ENCODE data around the gene SCN8A. TPM values are rescaled to one million over a fixed set of nuclear protein-coding genes. Genes with fewer than 3 reads are reported as not detected.

Gene SCN8A
- total RNA-seq, 1 donor from 2014 or later = 1.3 TPM

- Histone ChIP-seq H3K4me3 (ENCODE audit: low read depth, low read length) (no peak overlapping the region), H3K36me3 (ENCODE audit: control insufficient read depth, insufficient read depth, low read length) (no peaks in the 10 kb centered on the region), H3K27me3 (ENCODE audit: control insufficient read depth, insufficient read depth, low read length) (no peaks in the 10 kb centered on the region)
- no peak for DNase-seq (ENCODE audit: low read depth)
- no peak for TF ChIP-seq CTCF (IDR thresholded peaks at IDR 0.05; ENCODE audit: insufficient read depth, low read length, poor library complexity, severe bottlenecking)
Observed at GRCh38 chr12:51579321-51579850, 11.6 kb upstream of the SCN8A start.

- Histone ChIP-seq H3K27me3 (ENCODE audit: control insufficient read depth, insufficient read depth, low read length) (peaks cover 11% of the 10 kb centered on the region), H3K36me3 (ENCODE audit: control insufficient read depth, insufficient read depth, low read length) (no peaks in the 10 kb centered on the region), H3K4me3 (ENCODE audit: low read depth, low read length) (no peak overlapping the region)
- no peak for TF ChIP-seq CTCF (IDR thresholded peaks at IDR 0.05; ENCODE audit: insufficient read depth, low read length, poor library complexity, severe bottlenecking)
- no peak for DNase-seq (ENCODE audit: low read depth)
Observed at GRCh38 chr12:51589060-51589459, 2.0 kb upstream of the SCN8A start.

GRCh38 chr12:51589557-51590176, 1.4 kb upstream of the SCN8A start:
- Histone ChIP-seq H3K36me3 (ENCODE audit: control insufficient read depth, insufficient read depth, low read length) (no peaks in the 10 kb centered on the region), H3K27me3 (ENCODE audit: control insufficient read depth, insufficient read depth, low read length) (peaks cover 11% of the 10 kb centered on the region), H3K4me3 (ENCODE audit: low read depth, low read length) (no peak overlapping the region)
- TF ChIP-seq CTCF (IDR thresholded peaks at IDR 0.05; ENCODE audit: insufficient read depth, low read length, poor library complexity, severe bottlenecking) = no peak
- no peak for DNase-seq (ENCODE audit: low read depth)

- no peaks in the 10 kb centered on the region for H3K36me3 ChIP-seq (ENCODE audit: control insufficient read depth, insufficient read depth, low read length)
- H3K4me3 ChIP-seq (ENCODE audit: low read depth, low read length) = peak overlapping the region; percentile 57
- peaks cover 11% of the 10 kb centered on the region for H3K27me3 ChIP-seq (ENCODE audit: control insufficient read depth, insufficient read depth, low read length)
- peak; percentile 15 for TF ChIP-seq CTCF (IDR thresholded peaks at IDR 0.05; ENCODE audit: insufficient read depth, low read length, poor library complexity, severe bottlenecking)
- no peak for DNase-seq (ENCODE audit: low read depth)
Observed at GRCh38 chr12:51590347-51591015, 552 bp upstream of the SCN8A start.

- no peak for DNase-seq (ENCODE audit: low read depth)
- TF ChIP-seq CTCF (IDR thresholded peaks at IDR 0.05; ENCODE audit: insufficient read depth, low read length, poor library complexity, severe bottlenecking) = no peak
- Histone ChIP-seq H3K36me3 (ENCODE audit: control insufficient read depth, insufficient read depth, low read length) (no peaks in the 10 kb centered on the region), H3K27me3 (ENCODE audit: control insufficient read depth, insufficient read depth, low read length) (peaks cover 11% of the 10 kb centered on the region), H3K4me3 (ENCODE audit: low read depth, low read length) (no peak overlapping the region)
Observed at GRCh38 chr12:51592034-51592705, 1.1 kb downstream of the SCN8A start.
